Measurements from ENCODE around the gene COL4A3.
"Not testable (repeated sequence)": the region's sequence is repeated elsewhere in the genome, so short reads cannot be mapped to it uniquely, and the experiment has no call there.

The COL4A3 gene

DNA sequence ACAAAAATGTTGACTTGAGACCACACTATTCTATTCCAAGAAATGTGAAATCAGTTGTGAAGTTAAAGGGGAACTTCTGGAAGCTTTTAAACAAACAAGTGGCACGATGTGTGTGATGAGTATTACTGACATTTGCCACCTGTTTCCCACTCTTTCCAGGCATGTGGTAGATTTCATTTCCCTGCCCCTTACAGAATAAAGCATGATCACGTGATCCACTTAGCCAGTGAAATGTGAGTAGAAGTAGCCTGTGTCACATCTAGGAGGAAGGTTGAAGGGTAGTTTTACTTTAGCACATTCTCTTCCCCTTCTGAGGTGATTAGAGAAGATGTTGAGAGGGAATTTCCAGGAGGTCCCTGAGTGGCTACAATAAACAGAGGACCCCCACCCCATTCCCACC lies 4.3 kb upstream of the COL4A3 start:
- no peak for DNase-seq (ENCODE audit: low spot score)

DNA sequence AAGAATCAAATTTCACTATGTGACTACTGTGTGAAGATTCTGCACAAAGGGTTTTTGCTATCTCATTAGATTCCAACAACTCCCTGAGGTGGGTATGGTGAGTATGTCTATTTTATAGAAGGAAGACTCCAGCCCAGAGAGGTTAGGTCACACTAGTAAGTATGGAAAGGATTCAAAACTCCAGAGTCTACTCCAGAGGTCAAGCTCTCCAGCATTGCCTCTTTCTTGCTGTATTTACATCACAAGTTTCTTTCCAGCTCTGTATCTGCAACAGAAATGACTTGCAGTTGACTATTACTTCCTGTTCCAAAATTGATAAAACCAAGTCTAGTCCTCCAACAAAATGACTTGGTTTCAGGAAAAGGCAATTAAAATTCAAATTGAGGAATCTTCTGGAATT lies 2.5 kb upstream of the COL4A3 start:
- no peak for DNase-seq (ENCODE audit: low spot score)

DNA sequence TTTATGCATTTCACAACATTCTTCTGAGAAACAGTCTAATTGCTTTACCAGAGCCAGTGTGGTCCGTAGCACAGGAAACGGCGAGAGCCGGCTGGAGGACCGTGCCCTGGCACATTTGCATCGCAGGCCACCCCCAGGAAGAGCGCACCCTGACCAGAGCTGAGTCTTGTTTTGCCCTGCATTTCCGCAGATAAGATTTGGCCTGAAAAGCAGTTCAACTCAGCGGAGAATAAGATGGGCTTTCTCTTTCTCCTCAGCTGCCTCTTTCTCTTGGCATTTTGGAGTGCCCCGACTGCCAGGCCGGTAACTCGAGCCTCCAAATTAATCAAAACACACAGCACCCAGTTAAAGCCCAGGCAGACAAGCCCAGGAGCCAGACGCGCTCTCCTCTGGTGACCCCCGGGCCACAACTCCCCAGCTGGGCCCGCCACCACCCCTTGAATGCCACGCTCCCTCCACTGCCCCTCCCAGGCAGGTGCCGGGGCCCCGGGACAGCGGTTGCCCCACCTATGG lies 883 bp upstream of the COL4A3 start:
- DNase-seq (ENCODE audit: low spot score): no peak

DNA sequence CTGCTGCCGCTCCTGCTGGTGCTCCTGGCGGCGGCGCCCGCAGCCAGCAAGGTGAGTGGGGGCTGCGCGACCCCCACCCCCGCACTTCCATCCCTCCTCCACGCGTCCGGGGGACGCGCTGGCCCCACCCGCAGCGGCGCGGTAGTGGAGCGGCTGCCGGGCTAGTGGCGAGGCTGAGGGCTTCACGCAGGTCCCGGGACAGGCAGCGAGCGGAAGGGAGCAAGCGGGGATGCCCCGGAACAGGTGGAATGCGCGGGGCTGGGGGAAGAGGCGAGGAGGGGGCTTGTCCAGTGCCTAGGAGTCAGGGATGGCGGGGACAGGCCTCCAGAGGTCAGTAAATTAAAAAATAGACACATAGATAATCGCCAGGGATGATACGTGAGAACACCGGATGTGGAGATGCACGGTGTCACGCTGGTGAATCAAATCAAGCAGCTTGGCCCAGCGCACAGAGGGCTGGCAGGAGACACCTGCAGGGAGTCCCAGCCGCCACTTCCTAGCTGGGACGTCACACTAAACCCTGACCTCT lies 403 bp downstream of the COL4A3 start:
- no peak for DNase-seq (ENCODE audit: low spot score)

DNA sequence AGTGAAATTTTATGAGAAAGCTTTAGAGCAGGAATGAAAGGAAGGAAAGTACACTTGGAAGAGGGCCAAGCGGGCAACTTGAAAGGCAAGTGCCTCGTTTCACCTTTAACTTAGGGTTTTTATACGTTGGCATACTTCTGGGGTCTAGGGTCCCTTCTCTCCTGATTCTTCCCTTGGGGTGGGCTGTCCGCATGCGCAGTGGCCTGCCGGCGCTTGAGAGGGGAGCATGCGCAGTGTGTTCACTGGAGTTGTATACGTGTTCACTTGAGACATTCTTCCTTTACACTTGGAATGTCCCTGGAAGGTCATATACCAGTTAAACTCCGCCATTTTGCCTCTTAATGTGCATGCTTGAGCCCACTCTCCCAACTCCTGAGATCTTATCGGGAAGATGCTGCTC lies 7.4 kb downstream of the COL4A3 start:
- not testable (repeated sequence) for DNase-seq (ENCODE audit: low spot score)

DNA sequence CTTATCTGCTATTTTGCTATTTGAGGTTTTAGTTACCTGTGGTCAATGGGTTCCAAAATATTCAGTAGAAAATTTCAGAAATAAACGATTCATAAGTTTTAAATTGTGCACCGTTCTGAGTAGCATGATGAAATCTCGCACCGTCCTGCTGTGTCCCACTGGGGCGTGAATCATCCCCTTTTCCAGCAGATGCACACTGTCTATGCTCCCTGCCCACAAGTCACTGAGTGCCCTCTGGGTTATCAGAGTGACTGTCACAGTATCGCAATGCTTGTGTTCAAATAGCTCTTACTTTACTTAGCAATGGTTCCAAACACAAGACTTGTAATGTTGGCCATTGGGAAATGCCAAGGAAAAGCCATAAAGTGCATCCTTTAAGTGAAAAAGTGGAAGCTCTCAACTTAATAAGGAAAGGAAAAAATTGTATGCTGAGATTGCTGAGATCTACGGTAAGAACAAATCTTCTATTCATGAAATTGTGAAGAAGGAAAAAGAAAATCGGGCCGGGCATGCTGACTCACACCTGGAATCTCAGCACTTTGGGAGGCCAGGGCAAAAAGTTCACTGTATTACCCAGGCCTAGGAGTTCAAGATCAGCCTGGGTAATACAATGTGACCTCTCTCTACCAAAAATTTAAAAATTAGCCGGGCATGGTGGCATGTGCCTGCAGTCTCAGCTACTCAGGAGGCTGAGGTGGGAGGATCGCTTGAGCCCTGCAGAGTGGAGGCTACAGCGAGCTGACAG lies 13.3 kb downstream of the COL4A3 start:
- no peak for DNase-seq (ENCODE audit: low spot score)

DNA sequence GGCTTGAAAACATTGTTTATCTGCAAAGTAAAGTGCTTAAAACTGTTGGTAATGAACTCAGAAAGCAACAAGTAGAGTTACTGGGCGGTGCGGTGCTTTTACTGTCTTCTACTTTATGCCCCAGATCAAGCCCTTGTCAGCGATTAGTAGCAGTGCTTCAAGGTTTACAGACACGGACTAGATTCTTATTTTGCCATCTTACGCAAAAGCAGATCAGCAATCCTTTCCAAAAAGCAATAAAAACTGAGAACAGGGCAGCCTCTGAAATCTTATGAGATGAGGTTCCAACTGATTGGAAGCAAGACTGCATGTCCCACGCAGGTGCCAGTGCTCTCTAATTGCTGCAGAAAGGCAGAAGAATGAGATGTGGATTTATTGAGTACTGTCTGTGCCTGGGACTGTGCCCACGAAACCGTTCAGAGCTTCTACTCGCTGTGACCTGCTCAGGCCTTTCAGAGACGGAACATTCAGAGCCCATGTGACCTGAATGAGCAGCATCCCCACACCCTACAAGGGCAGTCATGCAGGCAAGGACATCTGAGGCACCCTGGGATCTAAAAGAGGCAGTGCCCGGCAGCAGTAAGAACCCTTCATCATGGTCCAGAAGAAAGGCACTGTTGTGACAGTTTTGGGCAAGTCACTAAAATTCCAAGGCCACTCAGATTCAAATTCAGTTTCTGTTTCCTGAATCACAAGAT lies 15.7 kb downstream of the COL4A3 start:
- no peak for DNase-seq (ENCODE audit: low spot score)

DNA sequence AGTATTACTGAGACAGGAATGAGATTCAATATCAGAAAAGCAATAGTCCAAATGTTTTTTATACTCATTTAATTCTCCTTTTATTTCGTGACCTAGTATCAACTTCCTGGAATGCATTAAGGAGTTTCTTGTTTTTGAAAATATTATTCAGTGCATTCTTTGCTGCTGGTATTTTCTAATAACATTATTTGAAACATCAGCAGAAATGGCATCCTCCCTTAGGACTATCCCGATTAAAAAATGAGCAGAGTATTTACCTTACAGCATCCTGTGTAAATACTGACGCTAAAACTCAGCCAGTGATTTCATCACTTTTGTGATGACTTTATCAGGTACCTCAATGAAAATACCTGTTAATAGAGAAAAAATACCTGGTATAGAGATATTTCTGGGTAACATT lies 16.3 kb downstream of the COL4A3 start:
- no peak for DNase-seq (ENCODE audit: low spot score)

DNA sequence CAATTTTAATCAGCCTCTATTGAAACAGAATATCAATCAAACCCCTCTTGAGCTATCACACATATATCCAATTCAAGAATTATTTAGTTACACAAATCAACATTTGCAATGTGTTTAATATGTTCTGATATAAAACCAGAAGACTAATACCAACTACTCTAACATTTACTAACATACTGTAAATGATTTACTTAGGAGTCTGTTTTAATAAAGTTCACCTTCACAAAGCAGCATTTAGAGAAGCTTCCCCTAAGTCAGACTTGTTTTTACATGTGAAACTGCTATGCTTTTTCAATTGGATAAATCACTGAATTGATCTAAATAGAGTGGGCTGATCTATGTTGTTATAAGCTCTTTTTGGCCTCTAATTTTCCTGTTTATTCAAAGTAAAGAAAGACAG lies 18.3 kb downstream of the COL4A3 start:
- no peak for DNase-seq (ENCODE audit: low spot score)

DNA sequence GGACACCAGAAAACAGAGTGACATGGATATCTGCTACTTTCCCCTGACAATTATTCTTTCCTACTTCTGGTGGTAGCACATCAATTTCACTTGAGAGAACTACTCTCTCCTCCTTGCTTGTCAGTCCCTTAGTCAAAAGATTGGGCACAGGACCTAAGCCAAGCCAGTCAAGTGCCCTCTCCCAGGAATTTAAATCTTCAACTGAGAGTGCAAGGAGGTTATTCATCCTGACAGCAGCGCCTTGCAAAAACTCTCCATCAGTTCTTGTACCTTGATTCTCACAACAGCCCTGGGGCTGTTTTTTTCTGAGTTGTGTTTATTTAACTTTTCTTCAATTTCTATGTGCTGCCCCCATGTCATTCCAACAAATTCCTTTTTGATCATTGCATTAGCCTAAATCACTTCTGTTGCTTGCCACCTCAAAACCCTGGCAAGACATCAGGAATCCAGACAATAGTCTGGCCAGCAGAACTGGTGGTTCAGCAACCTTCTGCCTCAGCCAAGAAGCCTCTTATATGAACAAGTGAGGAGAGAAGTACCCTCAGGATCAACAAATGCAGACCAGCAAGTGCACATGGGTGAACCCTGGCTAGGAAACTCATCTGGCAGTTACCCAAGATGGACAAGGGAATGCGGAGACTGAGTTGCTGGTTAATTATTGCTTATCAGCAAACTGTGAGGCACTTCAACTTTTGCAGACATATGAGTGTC lies 19.4 kb downstream of the COL4A3 start:
- no peak for DNase-seq (ENCODE audit: low spot score)

DNA sequence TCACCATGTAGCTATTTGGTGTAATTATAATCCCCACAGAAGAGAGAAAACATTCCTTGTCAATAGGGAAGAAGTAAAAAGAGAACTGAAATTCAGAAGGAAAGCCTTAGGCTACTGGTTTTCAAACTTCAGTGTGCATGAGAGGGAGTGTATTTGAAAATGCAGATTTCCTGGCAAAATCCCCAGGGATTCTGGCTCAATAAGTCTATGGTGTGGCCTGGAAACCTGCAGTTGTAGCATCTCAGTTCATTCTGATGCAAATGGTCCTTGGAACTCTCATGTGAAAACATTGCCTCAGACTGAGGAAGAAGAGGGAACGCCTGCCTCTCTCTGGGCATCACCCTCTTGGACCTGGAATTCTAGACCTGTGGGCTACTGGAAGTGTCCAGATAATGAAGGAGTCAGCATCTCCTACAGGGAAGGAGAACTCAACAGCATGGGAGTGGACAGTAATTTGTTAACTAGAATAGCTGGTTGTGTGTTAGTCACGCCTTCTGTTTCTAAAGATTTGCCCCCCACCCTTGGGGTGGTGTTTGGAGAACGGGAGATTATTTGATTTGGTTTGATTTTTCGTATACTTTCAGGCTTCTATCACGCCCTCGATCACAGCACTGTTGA lies 21.3 kb downstream of the COL4A3 start:
- DNase-seq (ENCODE audit: low spot score): no peak

DNA sequence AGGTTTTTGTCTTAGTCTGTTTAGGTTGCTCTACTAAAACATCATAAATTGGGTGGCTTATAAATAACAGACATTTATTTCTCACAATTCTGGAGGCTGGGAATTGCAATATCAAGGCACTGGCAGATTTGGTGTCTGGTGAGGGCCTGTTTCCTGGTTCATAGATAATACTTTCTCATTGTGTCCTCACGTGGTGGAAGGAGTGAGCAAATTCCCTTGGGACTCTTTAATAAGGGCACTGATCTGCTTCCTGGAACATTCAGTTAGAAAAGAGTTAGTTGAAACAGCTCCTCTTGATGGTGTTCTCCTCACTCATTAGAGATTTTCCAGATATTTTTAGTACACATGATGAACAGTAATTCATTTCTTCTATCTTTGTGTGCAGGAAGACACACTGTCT lies 22.3 kb downstream of the COL4A3 start:
- DNase-seq (ENCODE audit: low spot score): no peak

DNA sequence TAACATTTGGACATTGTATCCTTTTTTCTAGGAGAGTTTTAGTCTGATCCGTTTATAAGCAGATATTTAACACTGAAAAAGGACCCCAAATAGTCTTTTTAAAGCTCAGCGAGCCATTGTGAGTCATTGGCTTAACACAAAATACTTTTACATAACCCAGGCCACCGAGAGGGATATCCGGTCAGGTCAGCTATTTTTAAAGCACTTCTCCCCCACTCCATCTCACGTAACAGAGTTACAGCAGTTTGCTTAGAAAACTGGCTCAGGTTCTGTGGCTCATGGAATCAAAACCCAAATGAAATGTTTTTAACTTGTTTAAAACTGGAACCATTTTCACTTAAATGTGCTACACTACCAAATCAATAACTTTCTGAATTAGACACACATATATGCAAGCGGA lies 23.9 kb downstream of the COL4A3 start:
- no peak for DNase-seq (ENCODE audit: low spot score)

DNA sequence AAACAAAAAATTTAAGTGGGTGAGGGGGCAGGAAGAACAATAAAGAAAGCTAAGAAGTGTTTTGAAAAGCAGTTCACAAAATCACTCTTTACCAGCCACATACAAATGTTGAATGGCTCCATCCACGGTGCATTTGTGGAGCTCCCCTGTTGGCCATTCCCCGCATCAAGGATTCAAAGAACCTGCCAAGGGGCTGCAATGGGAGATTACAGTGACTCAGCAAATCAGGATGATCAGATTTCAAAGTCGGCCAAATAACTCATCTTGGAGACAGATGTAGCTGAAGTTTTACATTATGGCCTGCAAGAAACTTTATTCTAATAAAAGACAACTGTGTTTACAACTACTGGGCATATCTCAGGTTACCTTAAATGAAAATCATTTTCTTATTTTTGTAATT lies 26.9 kb downstream of the COL4A3 start:
- DNase-seq (ENCODE audit: low spot score): no peak

DNA sequence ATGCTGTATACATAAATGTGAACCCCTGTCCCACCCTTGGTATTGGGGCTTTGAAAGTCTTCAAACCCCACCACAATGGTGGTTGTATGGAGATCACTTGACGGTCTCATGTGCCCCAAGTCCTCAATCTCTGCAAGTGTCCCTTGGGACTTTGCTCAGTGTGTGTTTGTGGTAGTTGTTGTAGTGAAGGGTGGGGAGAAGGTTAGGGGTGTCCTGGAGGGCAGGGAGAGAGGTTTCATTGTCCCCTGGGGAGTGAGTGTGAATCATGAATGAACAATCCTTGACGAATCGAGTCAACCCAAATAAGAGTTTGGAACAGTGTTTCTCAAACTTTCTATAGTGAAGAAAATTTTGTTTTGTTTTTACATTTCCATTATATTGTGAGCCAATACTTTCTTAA lies 28.1 kb downstream of the COL4A3 start:
- no peak for DNase-seq (ENCODE audit: low spot score)

DNA sequence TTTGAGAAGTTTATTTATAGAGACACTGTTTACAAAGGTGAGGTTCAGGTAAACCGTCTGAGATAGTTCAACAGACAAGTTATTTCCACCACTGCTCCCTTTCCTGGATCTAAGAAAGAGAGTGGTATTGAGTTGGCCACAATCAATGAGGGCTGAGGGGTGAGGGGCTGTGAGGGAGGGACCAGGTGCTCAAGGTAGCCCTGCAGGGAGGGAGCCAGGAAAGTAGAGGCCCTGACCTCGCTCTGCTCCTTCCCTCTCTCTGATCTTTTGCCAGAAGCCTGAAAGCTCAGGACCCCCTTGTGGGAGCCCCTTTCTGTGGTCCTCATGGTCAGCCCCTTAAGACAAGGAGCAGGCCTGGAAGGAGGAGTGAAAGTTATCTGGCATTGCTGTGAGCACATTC lies 29.8 kb downstream of the COL4A3 start:
- no peak for DNase-seq (ENCODE audit: low spot score)

DNA sequence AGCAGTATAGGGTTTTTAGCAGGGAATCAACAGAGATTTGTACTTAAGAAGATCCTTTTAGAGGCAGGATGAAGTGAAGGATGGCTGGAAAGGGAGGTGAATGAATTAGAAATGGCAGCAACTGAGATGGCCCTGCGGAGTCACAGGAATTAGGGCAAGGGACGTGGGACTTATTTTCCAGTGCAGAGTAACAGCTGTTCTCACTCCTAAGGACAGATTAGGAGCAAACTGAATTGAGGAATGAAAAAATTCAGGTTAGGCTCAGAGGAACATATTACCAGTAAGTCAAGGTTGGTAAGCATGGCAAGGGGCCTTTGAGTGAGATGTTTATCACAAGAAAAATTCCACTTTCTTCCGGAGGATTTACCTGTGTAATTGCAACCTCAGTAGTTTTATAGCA lies 34.4 kb downstream of the COL4A3 start:
- DNase-seq (ENCODE audit: low spot score): no peak

DNA sequence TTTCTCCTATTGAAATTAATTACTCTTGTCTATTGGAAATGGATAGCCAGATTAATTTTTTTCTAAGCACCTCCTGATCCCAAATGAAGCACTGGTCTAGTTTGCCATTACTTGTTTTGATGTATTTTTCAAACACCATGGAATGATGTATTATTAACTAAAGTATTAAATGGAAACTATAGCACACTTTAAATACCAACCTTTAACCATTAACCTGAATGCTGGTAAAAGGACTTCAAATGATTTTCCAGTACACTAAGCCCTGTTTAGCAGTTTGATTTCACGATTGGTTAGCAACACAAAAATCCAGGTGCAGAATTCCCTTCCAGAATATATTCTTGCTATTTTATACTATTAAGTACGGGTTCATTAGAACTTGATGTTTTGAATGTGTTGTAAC lies 37.3 kb downstream of the COL4A3 start:
- no peak for DNase-seq (ENCODE audit: low spot score)

DNA sequence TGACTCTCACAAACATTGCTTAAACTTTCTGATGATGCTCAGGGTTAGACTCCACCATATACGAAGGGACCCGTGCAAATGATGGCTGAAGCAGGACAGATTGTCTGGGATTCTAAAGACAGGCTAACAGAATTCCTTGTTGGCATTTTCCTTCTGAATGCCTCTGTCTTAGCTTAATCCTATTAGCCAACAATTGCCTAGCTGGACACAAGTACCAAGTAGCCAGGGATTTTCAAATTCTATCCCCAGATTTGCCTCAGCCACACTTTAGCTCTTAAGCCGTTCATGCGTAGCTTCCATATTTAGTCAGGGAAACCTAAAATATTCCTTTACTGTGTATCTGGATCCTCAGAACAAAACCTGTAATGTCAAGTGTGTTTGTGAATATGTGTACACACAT lies 40.0 kb downstream of the COL4A3 start:
- no peak for DNase-seq (ENCODE audit: low spot score)

DNA sequence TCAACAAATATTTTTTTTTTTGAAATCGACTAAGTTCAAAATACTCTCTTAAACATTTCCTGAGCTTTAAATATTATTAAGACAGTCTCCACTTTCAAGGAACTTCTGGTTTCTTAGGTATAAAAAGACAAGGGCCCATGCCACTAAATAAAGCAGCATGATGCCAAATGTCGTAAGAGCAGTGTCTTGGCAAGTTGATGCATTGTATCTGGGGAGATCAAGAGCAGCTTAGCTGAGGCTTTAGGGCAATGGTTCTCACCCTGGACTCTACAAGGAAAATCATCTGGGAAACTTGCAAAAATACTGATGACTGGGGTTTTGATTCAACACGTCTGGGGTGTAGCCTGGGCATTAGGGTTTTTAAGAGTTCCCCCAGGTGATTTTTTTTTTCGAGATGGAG lies 41.3 kb downstream of the COL4A3 start:
- no peak for DNase-seq (ENCODE audit: low spot score)

DNA sequence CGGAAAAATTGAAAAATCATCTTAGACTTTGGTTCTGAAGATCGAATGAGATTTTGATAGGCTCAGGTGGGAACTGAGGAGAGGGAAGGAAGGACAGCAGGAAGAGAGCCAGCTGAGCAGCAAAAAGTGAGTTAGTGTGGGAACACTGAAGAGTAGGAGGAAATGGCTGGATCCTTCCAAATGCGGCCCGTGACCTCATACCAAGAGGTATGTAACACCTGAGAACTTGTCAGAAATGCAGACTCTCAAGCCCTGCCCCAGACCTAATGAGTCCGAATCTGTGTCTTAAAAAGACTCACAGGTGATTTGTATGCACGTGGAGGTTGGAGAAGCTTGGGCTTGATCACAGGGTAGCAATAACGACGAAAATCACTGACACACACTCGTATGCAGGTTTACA lies 42.0 kb downstream of the COL4A3 start:
- DNase-seq (ENCODE audit: low spot score): no peak

DNA sequence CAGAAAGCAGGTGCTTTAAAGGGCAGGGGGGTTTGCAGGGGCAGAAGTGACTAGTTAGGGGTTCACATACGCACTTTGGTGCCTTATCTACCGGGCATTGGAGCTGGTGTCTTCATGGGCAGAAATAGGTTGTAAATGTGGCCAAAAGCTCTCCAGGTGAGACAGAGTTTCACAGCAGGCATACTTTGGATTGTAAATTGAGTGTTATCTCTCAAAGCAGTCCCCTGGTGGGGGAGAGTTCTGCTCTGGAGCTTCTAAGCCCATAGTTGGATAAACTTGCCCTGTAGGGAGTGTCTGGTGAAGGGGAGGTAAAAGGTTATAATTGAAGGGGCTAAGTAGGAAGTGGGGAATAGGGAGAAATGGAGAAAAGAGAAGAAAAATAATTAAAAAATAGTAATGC lies 43.1 kb downstream of the COL4A3 start:
- no peak for DNase-seq (ENCODE audit: low spot score)
